ENCODE data around the gene LDLRAD3.

DNA sequence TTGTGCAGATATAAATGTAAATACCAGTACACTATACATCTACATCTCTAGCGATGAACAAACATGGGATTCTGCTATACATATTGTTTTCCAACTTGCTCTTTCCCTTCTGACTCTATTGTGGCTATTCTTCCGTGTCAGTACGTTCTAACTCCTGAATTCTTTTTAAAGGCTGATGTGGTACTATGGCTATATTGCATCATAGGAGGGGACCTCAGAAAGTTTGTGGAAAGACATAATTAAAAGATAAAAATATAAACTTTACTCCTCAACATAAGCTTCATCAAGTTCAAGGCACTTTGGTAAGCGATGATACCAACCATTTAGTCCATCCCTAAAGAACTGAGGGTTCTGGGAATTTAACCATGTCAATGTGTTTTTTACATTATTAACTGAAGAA is 72.8 kb downstream of the LDLRAD3 start:
- TF ChIP-seq, protein P1, sequence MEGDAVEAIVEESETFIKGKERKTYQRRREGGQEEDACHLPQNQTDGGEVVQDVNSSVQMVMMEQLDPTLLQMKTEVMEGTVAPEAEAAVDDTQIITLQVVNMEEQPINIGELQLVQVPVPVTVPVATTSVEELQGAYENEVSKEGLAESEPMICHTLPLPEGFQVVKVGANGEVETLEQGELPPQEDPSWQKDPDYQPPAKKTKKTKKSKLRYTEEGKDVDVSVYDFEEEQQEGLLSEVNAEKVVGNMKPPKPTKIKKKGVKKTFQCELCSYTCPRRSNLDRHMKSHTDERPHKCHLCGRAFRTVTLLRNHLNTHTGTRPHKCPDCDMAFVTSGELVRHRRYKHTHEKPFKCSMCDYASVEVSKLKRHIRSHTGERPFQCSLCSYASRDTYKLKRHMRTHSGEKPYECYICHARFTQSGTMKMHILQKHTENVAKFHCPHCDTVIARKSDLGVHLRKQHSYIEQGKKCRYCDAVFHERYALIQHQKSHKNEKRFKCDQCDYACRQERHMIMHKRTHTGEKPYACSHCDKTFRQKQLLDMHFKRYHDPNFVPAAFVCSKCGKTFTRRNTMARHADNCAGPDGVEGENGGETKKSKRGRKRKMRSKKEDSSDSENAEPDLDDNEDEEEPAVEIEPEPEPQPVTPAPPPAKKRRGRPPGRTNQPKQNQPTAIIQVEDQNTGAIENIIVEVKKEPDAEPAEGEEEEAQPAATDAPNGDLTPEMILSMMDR (IDR thresholded peaks at IDR 0.05; ENCODE audit: low read depth, low read length, poor library complexity, severe bottlenecking), result no peak
- no peak for TF ChIP-seq EZH2phosphoT487 (IDR thresholded peaks at IDR 0.05; ENCODE audit: borderline replicate concordance, low read length)

All from DOHH2 (cell line).